Prostate gland (tissue), 2 donors: ENCODE data around the gene PRDM11. TPM values are rescaled to one million over a fixed set of nuclear protein-coding genes. Genes with fewer than 3 reads are reported as not detected.

ENCODE experiments used
- DNase-seq: peaks from one replicate; pipeline ENCODE4 v3.0.0-alpha.2; 2019; ENCODE audit warnings: low spot score
- H3K27ac ChIP-seq, 2 donors: fragments of 200-600 bp; sonication (generic); 2 replicates each; pipeline ENCODE4 v1.5.1; 2017 to 2019
- H3K27me3 ChIP-seq: fragments of 200-600 bp; sonication (generic); replicated peaks from 2 replicates; pipeline ENCODE4 v1.5.1; 2019; ENCODE audit not compliant: insufficient read depth
- H3K36me3 ChIP-seq, 2 donors: fragments of 200-600 bp; sonication (generic); 1 replicate in 1 of 2; 2 replicates in 1 of 2; pipeline versions ENCODE4 v1.5.1 to v1.8.1; 2017 to 2019
- H3K4me1 ChIP-seq: fragments of 200-600 bp; sonication (generic); replicated peaks from 2 replicates; pipeline ENCODE4 v1.5.1; 2019
- H3K4me3 ChIP-seq, 2 donors: fragments of 200-600 bp; sonication (generic); 2 replicates each; pipeline ENCODE4 v1.5.1; 2017 to 2019
- H3K9me3 ChIP-seq: fragments of 200-600 bp; sonication (generic); 2 replicates; pipeline ENCODE4 v1.5.1; 2017
- POLR2A ChIP-seq: fragments of 450-650 bp; IDR thresholded peaks from one replicate; pipeline ENCODE4 v1.6.1; 2016; ENCODE audit warnings: antibody characterized with exemption, mild to moderate bottlenecking
- POLR2AphosphoS5 ChIP-seq: sonication (generic); formaldehyde crosslinking; IDR thresholded peaks from one replicate; pipeline ENCODE4 v1.6.1; 2017; ENCODE audit warnings: antibody characterized with exemption
- WGBS: methylation state at CpG from one replicate; pipeline ENCODE4 v1.1.5; 2018; 5-methylcytosine and 5-hydroxymethylcytosine counted together
- intact Hi-C: fragments of 100-400 bp; cut with DNase I; formaldehyde crosslinking; loops from one replicate; pipeline ENCODE4 v1.14.2; 2022
- total RNA-seq, 2 donors: library from RNA; depleted of rRNA; stranded (reverse); fragments of >200 nt; gene quantifications; one replicate each; pipeline ENCODE4 v1.1.0, GENCODE V29; 2016
- TF ChIP-seq, protein P1 (sequence below), 4 experiments: fragments of 200-600 bp in 2 of 4; fragments of 450-650 bp in 2 of 4; sonication (generic) in 2 of 4; IDR thresholded peaks; 1 replicate in 3 of 4; 2 replicates in 1 of 4; pipeline ENCODE4 v1.5.1; 2016 to 2019; ENCODE audit warnings: antibody characterized with exemption in 4 of 4, mild to moderate bottlenecking in 2 of 4, moderate library complexity in 2 of 4

The PRDM11 gene
- total RNA-seq, 2 donors from 2014 or later = 13.1 to 15.3 TPM

DNA sequence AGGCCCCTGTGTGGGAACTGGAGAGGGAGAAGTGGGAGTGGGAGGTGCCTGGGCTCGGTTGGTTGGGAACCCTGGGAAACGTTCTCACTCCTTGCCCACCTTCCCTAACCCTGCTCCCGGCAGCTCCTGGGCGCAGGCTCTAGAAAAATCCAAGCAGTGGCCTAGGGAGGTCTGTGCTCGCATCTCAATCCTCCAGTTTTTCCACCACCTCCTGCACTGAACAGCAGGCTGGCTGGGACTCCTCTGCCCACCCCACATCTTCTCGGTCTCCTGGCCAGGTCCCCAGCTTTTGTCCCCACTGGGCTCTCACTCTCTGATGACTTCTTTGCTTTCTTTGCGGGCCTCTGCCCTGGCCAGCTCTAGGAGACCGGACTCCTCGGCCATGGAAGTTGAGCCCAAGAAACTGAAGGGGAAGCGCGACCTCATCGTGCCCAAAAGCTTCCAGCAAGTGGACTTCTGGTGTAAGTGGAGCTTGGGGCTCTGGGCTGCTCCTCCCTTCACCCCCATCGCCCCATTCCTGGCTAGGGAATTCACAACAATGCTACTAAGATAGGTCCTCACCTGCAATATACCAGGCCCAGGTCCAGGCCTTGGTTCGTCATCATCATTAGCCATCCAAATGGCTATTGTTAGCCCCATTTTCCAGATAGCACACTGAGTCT, 35.6 kb downstream of the PRDM11 start:
- H3K4me3 ChIP-seq = peak overlapping the region in 1 of 2 donors; percentile 59
- intact Hi-C loops = loop anchor here (2.0 kb wide), 2 partner anchors 29 to 35 kb away; partner anchors contain the start of gene PRDM11
- no peaks in the 10 kb centered on the region for H3K36me3 ChIP-seq
- peak overlapping the region; percentile 78 to 79 for H3K27ac ChIP-seq
- no peak for DNase-seq
- H3K27me3 ChIP-seq = no peaks in the 10 kb centered on the region
- 79% methylated on average over 14 of the region's 14 CpGs for WGBS
- no peaks in the 10 kb centered on the region for H3K4me1 ChIP-seq
- H3K9me3 ChIP-seq = no peaks in the 10 kb centered on the region
- TF ChIP-seq POLR2AphosphoS5 = no peak
- no peak for TF ChIP-seq POLR2A
- TF ChIP-seq, protein P1, sequence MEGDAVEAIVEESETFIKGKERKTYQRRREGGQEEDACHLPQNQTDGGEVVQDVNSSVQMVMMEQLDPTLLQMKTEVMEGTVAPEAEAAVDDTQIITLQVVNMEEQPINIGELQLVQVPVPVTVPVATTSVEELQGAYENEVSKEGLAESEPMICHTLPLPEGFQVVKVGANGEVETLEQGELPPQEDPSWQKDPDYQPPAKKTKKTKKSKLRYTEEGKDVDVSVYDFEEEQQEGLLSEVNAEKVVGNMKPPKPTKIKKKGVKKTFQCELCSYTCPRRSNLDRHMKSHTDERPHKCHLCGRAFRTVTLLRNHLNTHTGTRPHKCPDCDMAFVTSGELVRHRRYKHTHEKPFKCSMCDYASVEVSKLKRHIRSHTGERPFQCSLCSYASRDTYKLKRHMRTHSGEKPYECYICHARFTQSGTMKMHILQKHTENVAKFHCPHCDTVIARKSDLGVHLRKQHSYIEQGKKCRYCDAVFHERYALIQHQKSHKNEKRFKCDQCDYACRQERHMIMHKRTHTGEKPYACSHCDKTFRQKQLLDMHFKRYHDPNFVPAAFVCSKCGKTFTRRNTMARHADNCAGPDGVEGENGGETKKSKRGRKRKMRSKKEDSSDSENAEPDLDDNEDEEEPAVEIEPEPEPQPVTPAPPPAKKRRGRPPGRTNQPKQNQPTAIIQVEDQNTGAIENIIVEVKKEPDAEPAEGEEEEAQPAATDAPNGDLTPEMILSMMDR (IDR thresholded peaks at IDR 0.05) = no peak

DNA sequence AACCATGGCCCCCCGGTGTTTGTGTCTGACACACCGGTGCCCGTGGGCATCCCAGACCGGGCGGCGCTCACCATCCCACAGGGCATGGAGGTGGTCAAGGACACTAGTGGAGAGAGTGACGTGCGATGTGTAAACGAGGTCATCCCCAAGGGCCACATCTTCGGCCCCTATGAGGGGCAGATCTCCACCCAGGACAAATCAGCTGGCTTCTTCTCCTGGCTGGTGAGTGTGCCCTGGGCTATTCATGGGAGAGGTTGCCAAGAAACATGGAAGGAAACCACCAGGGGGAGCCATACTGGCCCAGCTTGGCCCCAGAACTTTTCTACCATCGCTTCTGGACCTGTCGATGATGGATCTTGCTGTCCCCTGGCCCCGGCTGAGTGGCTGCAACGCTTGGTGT, 36.5 kb downstream of the PRDM11 start:
- Histone ChIP-seq H3K4me3 (no peak overlapping the region), H3K4me1 (no peaks in the 10 kb centered on the region), H3K9me3 (no peaks in the 10 kb centered on the region), H3K27ac (no peak overlapping the region), H3K36me3 (no peaks in the 10 kb centered on the region), H3K27me3 (no peaks in the 10 kb centered on the region)
- TF ChIP-seq POLR2A = no peak
- TF ChIP-seq, protein P1 (IDR thresholded peaks at IDR 0.05) = peak in 3 of 4 experiments; percentile 35 to 51 (median 46)
- WGBS = 89% methylated on average over 14 of the region's 14 CpGs
- DNase-seq = no peak
- intact Hi-C loops = no loop called here

DNA sequence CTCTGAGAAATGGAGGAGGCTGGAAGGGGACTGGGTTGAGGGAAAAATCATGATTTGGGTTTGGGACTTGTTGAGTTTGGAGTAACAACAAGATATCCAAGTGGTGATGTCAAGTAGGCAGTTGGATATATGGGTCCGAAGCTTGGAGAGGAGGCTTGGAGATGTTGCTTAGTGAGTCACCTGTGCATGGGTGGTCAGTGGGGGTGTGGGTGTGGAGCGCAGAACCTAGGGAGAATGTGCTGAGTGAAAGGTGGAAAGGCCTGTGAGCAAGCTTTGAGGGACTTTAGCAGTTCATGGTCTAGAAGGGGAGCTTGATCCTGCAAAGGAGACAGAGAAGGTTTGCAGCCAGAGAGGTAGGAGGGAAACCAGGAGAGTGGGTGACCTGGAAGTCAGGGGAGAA, 38.2 kb downstream of the PRDM11 start:
- H3K9me3 ChIP-seq = no peaks in the 10 kb centered on the region
- intact Hi-C loops = no loop called here
- WGBS = 88% methylated on average over 2 of the region's 2 CpGs
- no peaks in the 10 kb centered on the region for H3K27me3 ChIP-seq
- no peak overlapping the region for H3K27ac ChIP-seq
- H3K4me3 ChIP-seq = no peak overlapping the region
- no peaks in the 10 kb centered on the region for H3K36me3 ChIP-seq
- no peak for TF ChIP-seq POLR2A
- TF ChIP-seq POLR2AphosphoS5 = no peak
- TF ChIP-seq, protein P1 (IDR thresholded peaks at IDR 0.05) = no peak
- H3K4me1 ChIP-seq = no peaks in the 10 kb centered on the region
- no peak for DNase-seq

DNA sequence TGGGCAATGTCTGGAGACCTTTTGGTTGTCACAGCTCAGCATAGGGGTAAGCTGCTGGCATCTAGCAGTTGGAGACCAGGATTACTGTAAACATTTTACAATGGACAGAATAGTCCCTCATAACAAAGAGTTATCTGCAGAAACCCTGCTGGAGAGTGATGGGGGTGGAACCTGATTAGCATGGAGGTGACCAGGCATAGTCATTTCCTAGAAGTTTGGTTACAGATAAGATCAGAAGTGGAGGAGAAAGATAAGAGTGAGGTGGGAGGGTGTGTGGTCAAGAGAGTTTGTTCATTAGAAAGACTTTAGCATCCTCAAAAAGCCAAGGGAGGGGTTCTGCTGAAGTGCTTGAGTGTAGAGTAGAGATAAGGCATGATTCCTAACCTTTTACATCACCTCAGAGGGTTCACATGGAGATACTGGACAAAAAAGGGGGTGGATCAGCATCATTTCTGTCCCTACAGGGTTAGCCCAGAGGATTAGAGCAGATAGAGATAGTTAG, 38.8 kb downstream of the PRDM11 start:
- TF ChIP-seq, protein P1 (IDR thresholded peaks at IDR 0.05) = no peak
- TF ChIP-seq POLR2A = no peak
- no peak for TF ChIP-seq POLR2AphosphoS5
- intact Hi-C loops = no loop called here
- H3K4me1 ChIP-seq = no peaks in the 10 kb centered on the region
- H3K9me3 ChIP-seq = no peaks in the 10 kb centered on the region
- DNase-seq = no peak
- H3K4me3 ChIP-seq = no peak overlapping the region
- no peak overlapping the region for H3K27ac ChIP-seq
- no peaks in the 10 kb centered on the region for H3K36me3 ChIP-seq
- no peaks in the 10 kb centered on the region for H3K27me3 ChIP-seq

DNA sequence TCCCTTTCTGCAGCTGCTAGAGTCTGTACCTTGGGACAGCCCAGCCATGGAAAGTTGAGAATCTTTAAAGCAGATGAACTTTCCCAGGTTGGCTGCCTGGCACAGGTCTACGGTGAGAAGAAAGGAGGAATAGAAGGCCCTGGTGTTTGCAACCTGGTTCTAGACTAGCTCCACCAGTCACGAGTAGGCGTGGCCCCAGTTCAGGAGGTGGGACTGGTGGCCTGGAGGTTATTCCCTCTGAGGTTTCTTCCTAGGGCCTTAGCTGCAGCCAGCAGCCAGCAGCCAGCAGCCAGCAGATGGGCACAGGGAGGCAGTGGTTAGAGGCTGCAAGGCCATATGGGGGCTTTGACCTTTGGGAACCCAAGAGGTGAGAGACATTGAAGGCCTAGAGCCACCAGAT, 40.9 kb downstream of the PRDM11 start:
- intact Hi-C loops = no loop called here
- TF ChIP-seq POLR2A = no peak
- TF ChIP-seq, protein P1 (IDR thresholded peaks at IDR 0.05) = no peak
- TF ChIP-seq POLR2AphosphoS5 = no peak
- DNase-seq = no peak
- Histone ChIP-seq H3K4me3 (no peak overlapping the region), H3K4me1 (no peaks in the 10 kb centered on the region), H3K9me3 (no peaks in the 10 kb centered on the region), H3K27ac (no peak overlapping the region), H3K27me3 (no peaks in the 10 kb centered on the region), H3K36me3 (no peaks in the 10 kb centered on the region)
- WGBS = 90% methylated on average over 3 of the region's 3 CpGs
